SIG-M5 (cell line): ENCODE measurements around the gene AZI2.

Experiments
- DNase-seq: peaks from one replicate; lab custom pipeline; 2025; lab: John Stamatoyannopoulos, UW

AZI2 gene

GRCh38 chr3:28300345-28300962 lies 48.2 kb downstream of the AZI2 start:
- DNase-seq, result no peak

DNA sequence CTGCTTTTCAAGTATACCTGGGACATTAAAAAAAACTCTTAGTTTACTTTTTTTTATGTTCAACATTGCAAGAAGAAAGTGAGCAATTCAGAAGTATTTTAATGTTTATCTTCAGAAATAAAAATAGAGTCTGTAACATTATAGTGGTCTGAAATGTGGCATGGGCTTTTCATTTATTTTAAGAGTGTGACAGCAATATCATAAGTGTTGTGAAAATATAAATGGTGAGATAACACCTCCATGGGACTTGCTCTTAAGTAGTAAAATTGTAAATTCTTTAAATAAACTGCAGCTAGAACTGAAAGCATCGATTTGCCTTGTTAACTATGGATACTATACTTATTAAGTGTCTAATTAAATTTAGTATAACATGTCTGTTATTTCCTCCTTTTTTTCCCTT lies 48.9 kb downstream of the AZI2 start:
- DNase-seq, result no peak

GRCh38 chr3:28295898-28296490 lies 52.6 kb downstream of the AZI2 start:
- DNase-seq, result no peak

GRCh38 chr3:28294667-28295413 lies 53.8 kb downstream of the AZI2 start:
- no peak for DNase-seq

- DNase-seq, result no peak
Measured at GRCh38 chr3:28292622-28293021, 56.0 kb downstream of the AZI2 start.

GRCh38 chr3:28291577-28291976 lies 57.0 kb downstream of the AZI2 start:
- DNase-seq, result no peak

DNA sequence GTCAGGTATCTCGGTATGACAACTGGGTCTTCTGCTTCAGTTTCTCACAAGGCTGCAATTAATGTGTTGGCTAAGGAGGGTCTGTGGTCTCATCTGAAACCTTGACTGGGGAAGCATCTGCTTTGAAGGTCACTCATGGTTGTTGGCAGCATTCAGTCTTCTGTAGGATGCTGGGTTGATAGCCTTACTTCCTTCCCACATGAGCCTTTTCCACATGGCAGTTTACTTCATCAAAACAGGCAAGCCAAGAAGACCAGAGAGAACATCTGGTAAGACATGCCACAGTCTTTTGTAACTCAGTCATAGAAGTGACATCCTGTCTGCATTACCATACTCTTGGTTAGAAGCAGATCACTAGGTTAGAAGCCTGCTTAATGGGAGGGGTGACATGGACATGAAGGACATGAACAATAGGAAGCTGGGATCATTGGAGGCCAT lies 57.7 kb downstream of the AZI2 start:
- no peak for DNase-seq

- DNase-seq, result no peak
Measured at GRCh38 chr3:28287046-28287445, 61.6 kb downstream of the AZI2 start.

GRCh38 chr3:28286595-28286994 lies 62.0 kb downstream of the AZI2 start:
- DNase-seq, result no peak

DNA sequence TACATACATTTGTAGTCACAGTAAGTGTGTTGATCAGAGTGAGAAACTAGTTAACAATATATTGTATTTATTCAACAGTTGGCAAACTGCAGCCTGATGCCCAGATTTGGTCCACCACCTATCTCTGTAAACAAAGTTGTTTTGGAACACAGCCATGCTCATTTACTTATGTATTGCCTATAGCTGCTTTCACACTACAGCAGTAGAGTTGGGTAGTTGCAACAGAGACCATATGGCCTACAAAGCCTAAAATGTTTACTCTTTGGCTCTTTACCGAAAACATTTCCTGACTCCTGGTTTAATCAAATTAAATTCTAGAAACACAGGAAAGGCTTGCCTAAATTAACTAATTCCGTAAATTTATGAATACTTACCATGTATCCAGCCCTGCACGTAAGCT lies 67.8 kb downstream of the AZI2 start:
- DNase-seq, result no peak

GRCh38 chr3:28279770-28280169 lies 68.9 kb downstream of the AZI2 start:
- DNase-seq, result no peak

DNA sequence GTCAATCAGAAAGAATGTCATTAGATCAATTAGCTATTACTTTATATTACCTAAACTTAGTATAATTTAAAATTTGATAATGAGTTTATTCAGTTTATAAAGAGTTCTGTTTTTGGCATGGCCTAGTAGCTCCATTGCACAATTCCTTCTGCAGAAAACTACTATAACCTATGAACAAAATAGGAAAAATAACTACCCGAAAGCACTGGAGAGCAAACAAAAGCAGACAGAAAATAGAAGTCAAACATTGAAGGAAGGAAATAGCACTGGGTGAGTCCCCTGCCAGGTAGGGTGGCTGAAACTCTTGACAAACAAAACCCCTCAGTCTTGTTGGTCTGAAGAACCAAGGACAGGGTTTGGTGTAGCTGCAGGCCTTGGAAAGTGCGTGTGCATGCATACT lies 69.7 kb downstream of the AZI2 start:
- DNase-seq, result no peak

- no peak for DNase-seq
Measured at GRCh38 chr3:28273837-28274236, 74.8 kb downstream of the AZI2 start.
